Glutamatergic neuron (in vitro differentiated cells): ENCODE results near the gene AKR1C1. TPM values are rescaled to one million over a fixed set of nuclear protein-coding genes. Genes with fewer than 3 reads are reported as not detected.
"Not testable (repeated sequence)": the region's sequence is repeated elsewhere in the genome, so short reads cannot be mapped to it uniquely, and the experiment has no call there.

Source experiments
- DNase-seq: peaks from one replicate; pipeline ENCODE4 v3.0.0; 2022
- H3K27ac Mint-ChIP-seq: one replicate; pipeline ENCODE4 v1.8.0; 2020; ENCODE audit warnings: mild to moderate bottlenecking, mixed read lengths, inconsistent platforms; ENCODE audit not compliant: unreplicated experiment
- H3K27me3 Mint-ChIP-seq: one replicate; pipeline ENCODE4 v1.8.0; 2020; ENCODE audit warnings: mild to moderate bottlenecking, moderate library complexity, mixed read lengths, inconsistent platforms; ENCODE audit not compliant: unreplicated experiment
- H3K36me3 Mint-ChIP-seq: one replicate; pipeline ENCODE4 v1.8.0; 2020; ENCODE audit warnings: mild to moderate bottlenecking, mixed read lengths, inconsistent platforms; ENCODE audit not compliant: unreplicated experiment
- H3K4me1 Mint-ChIP-seq: one replicate; pipeline ENCODE4 v1.8.0; 2020; ENCODE audit warnings: mild to moderate bottlenecking, low read depth, mixed read lengths, inconsistent platforms; ENCODE audit not compliant: unreplicated experiment
- H3K4me3 Mint-ChIP-seq: one replicate; pipeline ENCODE4 v1.8.0; 2020; ENCODE audit warnings: mild to moderate bottlenecking, mixed read lengths, inconsistent platforms; ENCODE audit not compliant: unreplicated experiment
- H3K9me3 Mint-ChIP-seq: one replicate; pipeline ENCODE4 v1.8.0; 2020; ENCODE audit warnings: mild to moderate bottlenecking, moderate library complexity, mixed read lengths, inconsistent platforms; ENCODE audit not compliant: unreplicated experiment
- total RNA-seq: library from RNA; stranded (reverse); fragmentation: NEBNext Ultra II Directional; extraction: Animal tissue kit (Norgen Biotek cat#: 25700); gene quantifications from one replicate; pipeline ENCODE4 v1.2.1, GENCODE V29; 2021; ENCODE audit not compliant: unreplicated experiment
- TF ChIP-seq, protein P1 (sequence below): fragments of 200-600 bp; sonication (generic); IDR thresholded peaks from one replicate; pipeline ENCODE4 v1.5.0; 2021; ENCODE audit not compliant: partially characterized antibody, unreplicated experiment

The AKR1C1 gene
- total RNA-seq, 1 donor from 2014 or later = 24.7 TPM

DNA sequence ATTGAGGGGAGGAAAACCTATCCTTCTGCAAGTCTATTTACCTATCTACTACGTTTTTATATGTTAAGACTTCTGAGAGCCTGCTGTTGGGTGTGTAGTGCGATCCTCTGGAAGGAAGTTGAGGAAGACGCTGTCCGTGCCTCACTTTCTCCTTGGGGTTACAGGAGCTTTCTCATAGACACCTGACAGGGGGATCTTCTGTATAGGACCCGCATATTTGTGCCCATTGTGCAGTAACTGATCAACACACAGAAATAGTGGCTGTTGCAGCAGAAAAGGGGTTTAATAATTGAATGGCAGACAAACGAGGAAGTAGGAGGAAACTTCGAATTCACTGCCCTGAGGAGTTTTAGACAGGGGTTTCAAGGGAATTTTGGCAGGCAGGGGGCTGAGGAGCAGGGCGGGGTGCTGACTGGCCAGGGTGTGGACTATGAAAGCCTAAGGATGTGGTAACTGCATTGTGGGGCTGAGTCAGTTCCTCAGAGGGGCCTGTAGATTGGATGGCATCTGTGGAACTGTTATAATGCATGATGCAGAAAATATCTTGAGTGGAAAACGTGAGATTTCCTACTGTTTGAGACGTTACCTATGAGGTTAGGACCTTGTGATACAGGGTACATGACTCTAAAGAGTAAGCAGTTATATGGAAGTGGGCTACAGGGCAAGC lies 58.5 kb downstream of the AKR1C1 start:
- not testable (repeated sequence) for DNase-seq, H3K4me1 Mint-ChIP-seq, H3K27ac Mint-ChIP-seq, H3K27me3 Mint-ChIP-seq, H3K36me3 Mint-ChIP-seq, H3K9me3 Mint-ChIP-seq, H3K4me3 Mint-ChIP-seq

DNA sequence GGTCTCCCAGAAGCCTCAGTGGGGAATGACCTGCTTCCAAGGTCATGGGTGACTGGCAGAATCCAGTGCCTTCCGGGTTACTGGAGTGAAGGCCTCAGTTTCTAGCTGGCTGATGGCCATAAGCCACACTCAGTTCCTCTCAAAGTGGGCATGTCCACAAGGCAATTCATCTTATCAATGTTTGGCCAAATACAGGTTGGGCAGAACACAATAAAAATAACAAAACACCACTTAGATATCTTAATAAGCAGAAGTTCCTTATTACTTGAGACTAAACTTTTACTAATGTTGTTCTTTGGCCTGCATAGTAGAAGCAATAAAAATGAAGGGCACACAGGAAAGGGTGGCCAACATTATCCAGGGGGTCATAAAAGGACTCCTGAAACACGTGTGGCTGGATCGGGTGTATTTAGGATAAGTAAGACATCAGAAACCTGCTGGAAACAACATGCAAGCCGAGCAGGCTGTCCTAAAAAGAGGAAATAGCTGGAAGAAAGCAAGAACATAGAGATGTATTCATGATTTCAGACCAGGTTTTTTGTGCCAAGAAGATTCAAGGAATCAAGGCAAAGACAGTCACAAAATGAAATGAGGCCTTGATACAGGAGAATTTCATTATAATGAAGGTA lies 60.1 kb downstream of the AKR1C1 start:
- Mint-ChIP-seq H3K4me1 (no peaks in the 10 kb centered on the region), H3K9me3 (no peaks in the 10 kb centered on the region), H3K27ac (no peak overlapping the region), H3K36me3 (no peaks in the 10 kb centered on the region), H3K4me3 (no peak overlapping the region), H3K27me3 (peaks cover 2% of the 10 kb centered on the region)
- TF ChIP-seq, protein P1, sequence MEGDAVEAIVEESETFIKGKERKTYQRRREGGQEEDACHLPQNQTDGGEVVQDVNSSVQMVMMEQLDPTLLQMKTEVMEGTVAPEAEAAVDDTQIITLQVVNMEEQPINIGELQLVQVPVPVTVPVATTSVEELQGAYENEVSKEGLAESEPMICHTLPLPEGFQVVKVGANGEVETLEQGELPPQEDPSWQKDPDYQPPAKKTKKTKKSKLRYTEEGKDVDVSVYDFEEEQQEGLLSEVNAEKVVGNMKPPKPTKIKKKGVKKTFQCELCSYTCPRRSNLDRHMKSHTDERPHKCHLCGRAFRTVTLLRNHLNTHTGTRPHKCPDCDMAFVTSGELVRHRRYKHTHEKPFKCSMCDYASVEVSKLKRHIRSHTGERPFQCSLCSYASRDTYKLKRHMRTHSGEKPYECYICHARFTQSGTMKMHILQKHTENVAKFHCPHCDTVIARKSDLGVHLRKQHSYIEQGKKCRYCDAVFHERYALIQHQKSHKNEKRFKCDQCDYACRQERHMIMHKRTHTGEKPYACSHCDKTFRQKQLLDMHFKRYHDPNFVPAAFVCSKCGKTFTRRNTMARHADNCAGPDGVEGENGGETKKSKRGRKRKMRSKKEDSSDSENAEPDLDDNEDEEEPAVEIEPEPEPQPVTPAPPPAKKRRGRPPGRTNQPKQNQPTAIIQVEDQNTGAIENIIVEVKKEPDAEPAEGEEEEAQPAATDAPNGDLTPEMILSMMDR = no peak
- DNase-seq = no peak

DNA sequence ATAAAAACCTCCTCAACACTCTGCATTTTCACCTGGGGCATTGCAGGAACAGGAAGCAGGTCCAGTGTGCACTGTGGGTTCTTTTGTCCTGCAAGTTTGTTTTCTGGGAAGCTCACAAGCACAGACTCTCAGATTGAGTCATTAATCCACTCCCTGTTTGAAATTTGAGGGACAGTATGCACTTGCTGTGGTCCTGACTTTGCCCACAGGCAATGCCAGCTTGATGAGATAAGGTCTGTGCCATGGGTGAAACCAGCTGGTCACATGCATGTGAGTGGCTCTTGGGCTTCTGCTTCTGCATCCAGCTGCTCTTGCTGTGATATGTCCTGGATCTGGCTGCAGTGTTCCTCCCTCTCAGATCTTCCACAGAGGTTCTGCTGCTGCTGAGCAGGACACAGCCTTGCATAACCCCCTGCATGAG lies 62.3 kb downstream of the AKR1C1 start:
- H3K4me1 Mint-ChIP-seq, H3K36me3 Mint-ChIP-seq, H3K9me3 Mint-ChIP-seq, H3K27ac Mint-ChIP-seq, H3K4me3 Mint-ChIP-seq, DNase-seq, H3K27me3 Mint-ChIP-seq: not testable (repeated sequence)

DNA sequence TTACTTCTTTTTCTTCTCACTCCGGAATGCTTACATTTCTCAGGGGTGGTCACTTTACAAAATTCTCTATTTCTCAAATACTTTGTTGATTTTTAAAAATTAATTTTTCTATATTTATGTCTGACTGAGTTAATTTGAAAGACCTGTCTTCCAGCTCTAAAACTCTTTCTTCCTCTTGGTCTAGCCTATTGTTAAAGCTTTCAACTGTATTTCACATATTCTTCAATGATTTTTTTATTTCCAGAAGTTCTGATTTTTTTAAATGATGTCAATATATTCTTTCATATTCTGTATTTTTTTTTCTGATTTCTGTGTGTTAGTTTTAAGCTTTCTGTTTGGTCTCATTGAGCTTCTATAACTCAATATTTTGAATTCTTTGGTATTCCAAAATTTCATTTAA lies 67.8 kb downstream of the AKR1C1 start:
- TF ChIP-seq, protein P1 = no peak
- H3K36me3 Mint-ChIP-seq = peaks cover 38% of the 10 kb centered on the region
- H3K4me1 Mint-ChIP-seq = no peaks in the 10 kb centered on the region
- no peaks in the 10 kb centered on the region for H3K27me3 Mint-ChIP-seq
- no peak overlapping the region for H3K4me3 Mint-ChIP-seq
- peaks cover 7% of the 10 kb centered on the region for H3K9me3 Mint-ChIP-seq
- no peak overlapping the region for H3K27ac Mint-ChIP-seq
- no peak for DNase-seq

DNA sequence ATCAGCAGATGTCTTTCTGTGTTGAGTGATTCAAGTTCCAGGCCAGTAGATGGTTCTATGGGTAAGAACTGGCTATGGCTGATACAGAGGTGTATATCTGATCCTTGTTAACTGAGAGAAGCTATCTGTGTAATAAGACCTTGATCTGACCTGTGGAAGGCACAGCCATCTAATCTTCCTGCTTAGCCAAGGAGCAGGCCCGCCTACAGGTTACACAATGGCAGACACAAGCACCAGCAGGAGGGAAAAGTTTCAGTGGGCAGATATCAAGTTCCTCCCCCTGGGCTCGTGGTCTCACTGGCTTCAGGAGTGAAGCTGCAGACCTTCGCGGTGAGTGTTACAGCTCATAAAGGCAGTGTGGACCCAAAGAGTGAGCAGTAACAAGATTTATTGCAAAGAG lies 68.4 kb downstream of the AKR1C1 start:
- H3K9me3 Mint-ChIP-seq, H3K4me3 Mint-ChIP-seq, H3K27me3 Mint-ChIP-seq: not testable (repeated sequence)

DNA sequence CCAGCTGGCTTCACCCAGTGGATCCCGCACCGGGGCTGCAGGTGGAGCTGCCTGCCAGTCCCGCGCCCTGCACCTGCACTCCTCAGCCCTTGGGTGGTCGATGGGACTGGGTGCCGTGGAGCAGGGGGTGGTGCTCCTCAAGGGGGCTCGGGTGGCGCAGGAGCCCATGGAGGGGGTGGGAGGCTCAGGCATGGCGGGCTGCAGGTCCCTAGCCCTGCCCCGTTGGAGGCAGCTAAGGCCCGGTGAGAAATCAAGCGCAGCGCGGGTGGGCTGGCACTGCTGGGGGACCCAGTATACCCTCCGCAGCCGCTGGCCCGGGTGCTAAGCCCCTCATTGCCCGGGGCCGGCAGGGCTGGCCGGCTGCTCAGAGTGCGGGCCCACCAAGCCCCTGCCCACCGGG lies 69.2 kb downstream of the AKR1C1 start:
- not testable (repeated sequence) for H3K27me3 Mint-ChIP-seq, DNase-seq, H3K27ac Mint-ChIP-seq, H3K4me3 Mint-ChIP-seq, H3K9me3 Mint-ChIP-seq, H3K4me1 Mint-ChIP-seq
- H3K36me3 Mint-ChIP-seq = peaks cover 41% of the 10 kb centered on the region

More for the DNA sequence above, 68.4 kb downstream of the AKR1C1 start:
- not testable (repeated sequence) for DNase-seq, H3K4me1 Mint-ChIP-seq, H3K27ac Mint-ChIP-seq
- H3K36me3 Mint-ChIP-seq = peaks cover 41% of the 10 kb centered on the region

Other genes starting within 250 kb of the AKR1C1 start
- gene AKR1E2, start 137.2 kb upstream of the AKR1C1 start, total RNA-seq = 8.7 TPM
- 3.8 TPM for gene AKR1C2, start 40.4 kb downstream of the AKR1C1 start, total RNA-seq
- gene AKR1C3, start 131.0 kb downstream of the AKR1C1 start, total RNA-seq = 0.49 TPM
- not detected for gene AKR1C8, start 221.7 kb downstream of the AKR1C1 start, total RNA-seq
- not detected for gene AKR1C4, start 233.4 kb downstream of the AKR1C1 start, total RNA-seq